Activated CD4-positive, alpha-beta memory T cell treated with anti-CD3 and anti-CD28 coated beads, Interleukin-2, amount 10 ng/mL, durations not matched to agents 7 days and 5 days (primary cell): Measurements from ENCODE around the gene DNAH17. TPM values are rescaled to one million over a fixed set of nuclear protein-coding genes. Genes with fewer than 3 reads are reported as not detected.

ENCODE experiments used
- CTCF ChIA-PET: fragments of 350-600 bp; sonication (Branson Sonifier 250); formaldehyde crosslinking; loops from one replicate; lab custom pipeline; 2021; ENCODE audit warnings: antibody characterized with exemption, inconsistent platforms; lab: Charles Lee
- POLR2A ChIA-PET: fragments of 350-600 bp; sonication (Branson Sonifier 250); formaldehyde crosslinking; loops from one replicate; lab custom pipeline; 2021; ENCODE audit warnings: antibody characterized with exemption; lab: Charles Lee
- DNase-seq: peaks from one replicate; pipeline ENCODE4 v3.0.0-alpha.2; 2020
- H3K27ac Mint-ChIP-seq: one replicate; pipeline ENCODE4 v1.8.0; 2021; ENCODE audit warnings: mild to moderate bottlenecking, mixed read lengths
- H3K27me3 Mint-ChIP-seq: one replicate; pipeline ENCODE4 v1.8.0; 2021; ENCODE audit warnings: mixed read lengths
- H3K36me3 Mint-ChIP-seq: one replicate; pipeline ENCODE4 v1.8.0; 2021; ENCODE audit warnings: low read depth, mixed read lengths
- H3K4me1 Mint-ChIP-seq: one replicate; pipeline ENCODE4 v1.8.0; 2021; ENCODE audit warnings: mixed read lengths
- H3K4me3 Mint-ChIP-seq: one replicate; pipeline ENCODE4 v1.8.0; 2021; ENCODE audit warnings: mild to moderate bottlenecking, mixed read lengths
- H3K9me3 Mint-ChIP-seq: one replicate; pipeline ENCODE4 v1.8.0; 2021; ENCODE audit warnings: mixed read lengths
- total RNA-seq, 2 experiments: library from RNA; stranded (reverse); gene quantifications; one replicate each; pipeline ENCODE4 v1.2.3, GENCODE V29; 2021

DNAH17 gene
- total RNA-seq, 2 experiments from 2014 or later, result 0.08 TPM

GRCh38 chr17:78615631-78616030 is 38.4 kb upstream of the DNAH17 start:
- Mint-ChIP-seq H3K4me3 (no peak overlapping the region), H3K9me3 (no peaks in the 10 kb centered on the region), H3K27ac (no peak overlapping the region), H3K27me3 (peaks cover 12% of the 10 kb centered on the region), H3K36me3 (no peaks in the 10 kb centered on the region), H3K4me1 (no peaks in the 10 kb centered on the region)
- ChIA-PET POLR2A (no interaction called here), CTCF (no interaction called here)
- DNase-seq, result no peak

- POLR2A ChIA-PET, result no interaction called here
- no peaks in the 10 kb centered on the region for H3K36me3 Mint-ChIP-seq
- H3K27ac Mint-ChIP-seq, result no peak overlapping the region
- H3K4me1 Mint-ChIP-seq, result no peaks in the 10 kb centered on the region
- no peak overlapping the region for H3K4me3 Mint-ChIP-seq
- H3K27me3 Mint-ChIP-seq, result peaks cover 10% of the 10 kb centered on the region
- DNase-seq, result no peak
- CTCF ChIA-PET, result no interaction called here
- H3K9me3 Mint-ChIP-seq, result no peaks in the 10 kb centered on the region
Measured at GRCh38 chr17:78613416-78613815, 36.2 kb upstream of the DNAH17 start.

- H3K4me1 Mint-ChIP-seq, result no peaks in the 10 kb centered on the region
- H3K27ac Mint-ChIP-seq, result no peak overlapping the region
- DNase-seq, result no peak
- peaks cover 11% of the 10 kb centered on the region for H3K27me3 Mint-ChIP-seq
- POLR2A ChIA-PET, result interaction anchor here (0.9 kb wide), 1 partner anchor 54 kb away, joined by 3 read pairs; no protein-coding TSS in a partner anchor
- CTCF ChIA-PET, result no interaction called here
- no peaks in the 10 kb centered on the region for H3K36me3 Mint-ChIP-seq
- no peaks in the 10 kb centered on the region for H3K9me3 Mint-ChIP-seq
- H3K4me3 Mint-ChIP-seq, result no peak overlapping the region
Measured at GRCh38 chr17:78611607-78612006, 34.4 kb upstream of the DNAH17 start.

GRCh38 chr17:78610951-78611511 is 33.8 kb upstream of the DNAH17 start:
- Mint-ChIP-seq H3K4me3 (no peak overlapping the region), H3K4me1 (no peaks in the 10 kb centered on the region), H3K9me3 (no peaks in the 10 kb centered on the region), H3K36me3 (no peaks in the 10 kb centered on the region), H3K27ac (no peak overlapping the region), H3K27me3 (peaks cover 11% of the 10 kb centered on the region)
- POLR2A ChIA-PET, result interaction anchor here (0.9 kb wide), 1 partner anchor 55 kb away, joined by 3 read pairs; no protein-coding TSS in a partner anchor
- DNase-seq, result no peak
- CTCF ChIA-PET, result no interaction called here

GRCh38 chr17:78609191-78609641 is 32.0 kb upstream of the DNAH17 start:
- Mint-ChIP-seq H3K9me3 (no peaks in the 10 kb centered on the region), H3K36me3 (no peaks in the 10 kb centered on the region), H3K4me3 (no peak overlapping the region), H3K4me1 (no peaks in the 10 kb centered on the region), H3K27me3 (peaks cover 11% of the 10 kb centered on the region), H3K27ac (no peak overlapping the region)
- no peak for DNase-seq
- ChIA-PET CTCF (no interaction called here), POLR2A (no interaction called here)

GRCh38 chr17:78608804-78609186 is 31.6 kb upstream of the DNAH17 start:
- Mint-ChIP-seq H3K27me3 (peaks cover 11% of the 10 kb centered on the region), H3K4me1 (no peaks in the 10 kb centered on the region), H3K4me3 (no peak overlapping the region), H3K36me3 (no peaks in the 10 kb centered on the region), H3K9me3 (no peaks in the 10 kb centered on the region), H3K27ac (no peak overlapping the region)
- DNase-seq, result no peak
- CTCF ChIA-PET, result no interaction called here
- POLR2A ChIA-PET, result no interaction called here

GRCh38 chr17:78608122-78608803 is 31.1 kb upstream of the DNAH17 start:
- Mint-ChIP-seq H3K4me3 (no peak overlapping the region), H3K9me3 (no peaks in the 10 kb centered on the region), H3K27me3 (peaks cover 9% of the 10 kb centered on the region), H3K36me3 (no peaks in the 10 kb centered on the region), H3K4me1 (no peaks in the 10 kb centered on the region), H3K27ac (no peak overlapping the region)
- DNase-seq, result no peak
- ChIA-PET CTCF (no interaction called here), POLR2A (no interaction called here)

- Mint-ChIP-seq H3K4me1 (no peaks in the 10 kb centered on the region), H3K27ac (no peak overlapping the region), H3K27me3 (peaks cover 9% of the 10 kb centered on the region), H3K9me3 (no peaks in the 10 kb centered on the region), H3K36me3 (no peaks in the 10 kb centered on the region), H3K4me3 (no peak overlapping the region)
- CTCF ChIA-PET, result no interaction called here
- POLR2A ChIA-PET, result no interaction called here
- DNase-seq, result no peak
Measured at GRCh38 chr17:78607038-78607437, 29.8 kb upstream of the DNAH17 start.

- Mint-ChIP-seq H3K36me3 (no peaks in the 10 kb centered on the region), H3K4me3 (no peak overlapping the region), H3K9me3 (no peaks in the 10 kb centered on the region), H3K4me1 (no peaks in the 10 kb centered on the region), H3K27me3 (peaks cover 6% of the 10 kb centered on the region), H3K27ac (no peak overlapping the region)
- CTCF ChIA-PET, result interaction anchor here (1.1 to 1.2 kb wide), 2 partner anchors 12 to 109 kb away, joined by 3 read pairs; no protein-coding TSS in a partner anchor
- DNase-seq, result no peak
- POLR2A ChIA-PET, result no interaction called here
Measured at GRCh38 chr17:78605886-78606285, 28.7 kb upstream of the DNAH17 start.

GRCh38 chr17:78605429-78605828 is 28.2 kb upstream of the DNAH17 start:
- Mint-ChIP-seq H3K27me3 (peaks cover 4% of the 10 kb centered on the region), H3K27ac (no peak overlapping the region), H3K4me3 (no peak overlapping the region), H3K9me3 (no peaks in the 10 kb centered on the region), H3K4me1 (no peaks in the 10 kb centered on the region), H3K36me3 (no peaks in the 10 kb centered on the region)
- ChIA-PET CTCF (interaction anchor here (1.1 to 1.2 kb wide), 2 partner anchors 12 to 108 kb away, joined by 3 read pairs; no protein-coding TSS in a partner anchor), POLR2A (no interaction called here)
- no peak for DNase-seq

GRCh38 chr17:78602246-78602645 is 25.1 kb upstream of the DNAH17 start:
- POLR2A ChIA-PET, result no interaction called here
- no peak overlapping the region for H3K27ac Mint-ChIP-seq

GRCh38 chr17:78601577-78602190 is 24.5 kb upstream of the DNAH17 start:
- ChIA-PET POLR2A (no interaction called here), CTCF (no interaction called here)
- Mint-ChIP-seq H3K4me1 (peaks cover 8% of the 10 kb centered on the region), H3K9me3 (no peaks in the 10 kb centered on the region), H3K36me3 (no peaks in the 10 kb centered on the region), H3K27ac (no peak overlapping the region), H3K27me3 (peaks cover 5% of the 10 kb centered on the region), H3K4me3 (no peak overlapping the region)
- no peak for DNase-seq

More at GRCh38 chr17:78602246-78602645, 25.1 kb upstream of the DNAH17 start:
- DNase-seq, result no peak
- Mint-ChIP-seq H3K9me3 (no peaks in the 10 kb centered on the region), H3K4me3 (no peak overlapping the region), H3K4me1 (peaks cover 7% of the 10 kb centered on the region), H3K27me3 (peaks cover 4% of the 10 kb centered on the region), H3K36me3 (no peaks in the 10 kb centered on the region)
- CTCF ChIA-PET, result no interaction called here

GRCh38 chr17:78600181-78600721 is 23.1 kb upstream of the DNAH17 start:
- H3K27me3 Mint-ChIP-seq, result peaks cover 5% of the 10 kb centered on the region
- H3K27ac Mint-ChIP-seq, result no peak overlapping the region
- peaks cover 10% of the 10 kb centered on the region for H3K4me1 Mint-ChIP-seq
- POLR2A ChIA-PET, result no interaction called here
- H3K36me3 Mint-ChIP-seq, result no peaks in the 10 kb centered on the region
- DNase-seq, result no peak
- H3K4me3 Mint-ChIP-seq, result no peak overlapping the region
- CTCF ChIA-PET, result interaction anchor here (1.0 kb wide), 1 partner anchor 17 kb away, joined by 3 read pairs; no protein-coding TSS in a partner anchor
- H3K9me3 Mint-ChIP-seq, result no peaks in the 10 kb centered on the region
